B cell (primary cell): ENCODE data around the gene CTSO. TPM values are rescaled to one million over a fixed set of nuclear protein-coding genes. Genes with fewer than 3 reads are reported as not detected.

ENCODE experiments used
- ATAC-seq: fragments of 200-7000 bp; cut with Tn5 transposase; one replicate; pipeline ENCODE4 v1.10.0; 2021; ENCODE audit warnings: low read depth, mild to moderate bottlenecking, moderate number of reproducible peaks, moderate library complexity
- CTCF ChIA-PET: fragments of 350-600 bp; sonication (Branson Sonifier 250); formaldehyde crosslinking; loops from one replicate; lab custom pipeline; 2021; ENCODE audit warnings: antibody characterized with exemption, inconsistent platforms; lab: Charles Lee
- POLR2A ChIA-PET: fragments of 350-600 bp; sonication (Branson Sonifier 250); formaldehyde crosslinking; loops from one replicate; lab custom pipeline; 2021; ENCODE audit warnings: antibody characterized with exemption; lab: Charles Lee
- DNase-seq: peaks from one replicate; pipeline ENCODE4 v3.0.0; 2013
- H2AFZ ChIP-seq: 2 replicates; pipeline ENCODE4 v1.6.1; 2012; ENCODE audit warnings: mild to moderate bottlenecking, low read depth, low read length; ENCODE audit not compliant: insufficient read depth, poor library complexity, severe bottlenecking
- H3K27ac ChIP-seq, 2 donors: 1 replicate in 1 of 2; 2 replicates in 1 of 2; pipeline ENCODE4 v1.5.1; 2012 to 2013; ENCODE audit warnings: low read length in 2 of 2, mild to moderate bottlenecking in 2 of 2, moderate library complexity in 1 of 2
- H3K27me3 ChIP-seq, 4 experiments: fragments of 200-600 bp in 1 of 4; sonication (generic) in 1 of 4; replicated peaks in 1 of 4; 1 replicate in 2 of 4; 2 replicates in 2 of 4; pipeline versions ENCODE4 v1.6.1 to v1.7.0; 2013 to 2016; ENCODE audit warnings: low read length in 3 of 4, mild to moderate bottlenecking in 2 of 4, mixed read lengths in 1 of 4, moderate library complexity in 1 of 4; ENCODE audit not compliant: insufficient read depth in 4 of 4, control insufficient read depth in 3 of 4; ENCODE audit errors: control extremely low read depth in 1 of 4
- H3K36me3 ChIP-seq, 2 experiments: replicated peaks in 1 of 2; 1 replicate in 1 of 2; 2 replicates in 1 of 2; pipeline versions ENCODE4 v1.6.1 to v1.7.1; 2013; ENCODE audit warnings: low read length in 1 of 2; ENCODE audit not compliant: insufficient read depth in 2 of 2, control insufficient read depth in 1 of 2; ENCODE audit errors: control extremely low read depth in 1 of 2, extremely low read depth in 1 of 2
- H3K4me1 ChIP-seq, 2 donors: fragments of 200-600 bp in 1 of 2; sonication (generic) in 1 of 2; 1 replicate in 1 of 2; 2 replicates in 1 of 2; pipeline versions ENCODE4 v1.5.1 to v1.6.1; 2013 to 2017; ENCODE audit warnings: low read length in 2 of 2; ENCODE audit not compliant: control insufficient read depth in 2 of 2, insufficient read depth in 2 of 2
- H3K4me2 ChIP-seq: replicated peaks from 2 replicates; pipeline ENCODE3; 2012; ENCODE audit warnings: mild to moderate bottlenecking, low read depth, low read length; ENCODE audit not compliant: poor library complexity, severe bottlenecking
- H3K4me3 ChIP-seq, 5 experiments: fragments of 200-600 bp in 1 of 5; sonication (generic) in 1 of 5; 1 replicate in 3 of 5; 2 replicates in 2 of 5; pipeline versions ENCODE4 v1.5.1 to v1.7.0; 2011 to 2016; ENCODE audit warnings: low read length in 4 of 5, mild to moderate bottlenecking in 4 of 5, low read depth in 2 of 5, control low read depth in 1 of 5, moderate library complexity in 1 of 5; ENCODE audit not compliant: insufficient read depth in 1 of 5; ENCODE audit errors: control extremely low read depth in 1 of 5, extremely low read depth in 1 of 5
- H3K79me2 ChIP-seq: fragments of 200-600 bp; sonication (generic); one replicate; pipeline ENCODE4 v1.6.0; 2016; ENCODE audit warnings: low read length; ENCODE audit not compliant: control insufficient read depth, insufficient read depth
- H3K9ac ChIP-seq: fragments of 200-600 bp; sonication (generic); 2 replicates; pipeline ENCODE4 v1.6.1; 2017; ENCODE audit warnings: mild to moderate bottlenecking, low read length, moderate library complexity
- H3K9me3 ChIP-seq, 3 donors: one replicate each; pipeline versions ENCODE4 v1.6.1 to v1.7.1; 2013; ENCODE audit warnings: low read length in 2 of 3; ENCODE audit not compliant: control insufficient read depth in 2 of 3, insufficient read depth in 1 of 3; ENCODE audit errors: control extremely low read depth in 1 of 3
- H4K20me1 ChIP-seq: 2 replicates; pipeline ENCODE4 v1.6.0; 2012; ENCODE audit warnings: mild to moderate bottlenecking, low read length; ENCODE audit not compliant: insufficient read depth, control insufficient read depth, poor library complexity, severe bottlenecking
- H3K27ac Mint-ChIP-seq: one replicate; pipeline ENCODE4 v1.8.0; 2021; ENCODE audit warnings: mixed read lengths
- H3K27me3 Mint-ChIP-seq: one replicate; pipeline ENCODE4 v1.8.0; 2021; ENCODE audit warnings: mixed read lengths
- H3K4me1 Mint-ChIP-seq: one replicate; pipeline ENCODE4 v1.8.0; 2021; ENCODE audit warnings: mixed read lengths
- H3K4me3 Mint-ChIP-seq: one replicate; pipeline ENCODE4 v1.8.0; 2021; ENCODE audit warnings: mixed read lengths
- H3K9me3 Mint-ChIP-seq: one replicate; pipeline ENCODE4 v1.8.0; 2022; ENCODE audit warnings: mixed read lengths; ENCODE audit not compliant: insufficient read depth
- CTCF ChIP-seq: fragments of 200-600 bp; IDR thresholded peaks from one replicate; pipeline ENCODE4 v1.8.0; 2022; ENCODE audit warnings: antibody characterized with exemption, mild to moderate bottlenecking
- EZH2 ChIP-seq: IDR thresholded peaks from 2 replicates; pipeline ENCODE4 v1.6.1; 2012; ENCODE audit warnings: borderline replicate concordance, low read depth, mild to moderate bottlenecking, moderate library complexity, low read length; ENCODE audit not compliant: insufficient read depth, poor library complexity, severe bottlenecking
- WGBS: methylation state at CpG from one replicate; pipeline ENCODE4 v1.1.5; 2013; ENCODE audit warnings: missing lambda C conversion rate; ENCODE audit not compliant: insufficient coverage; 5-methylcytosine and 5-hydroxymethylcytosine counted together
- intact Hi-C: fragments of 100-400 bp; cut with micrococcal nuclease; formaldehyde crosslinking; loops from one replicate; pipeline ENCODE4 v1.10.0; 2022
- polyA plus RNA-seq: library from polyadenylated mRNA; depleted of rRNA; stranded (reverse); fragments of >200 nt; gene quantifications from 2 replicates; pipeline ENCODE4 v1.2.3, GENCODE V29; 2012
- total RNA-seq, 2 donors: library from RNA; stranded (reverse); fragments of 120-200 nt in 1 of 2; gene quantifications; 1 replicate in 1 of 2; 2 replicates in 1 of 2; pipeline versions ENCODE4 v1.2.3 to v1.2.4, GENCODE V29; 2013 to 2022

Gene CTSO
- total and polyA plus RNA-seq, 2 donors (not counting 1 experiment from before 2014, with no cell fraction given): 8.5 to 15.5 TPM

- Histone ChIP-seq H3K27me3 (no peaks in the 10 kb centered on the region), H3K4me2 (no peak overlapping the region), H3K4me3 (no peak overlapping the region), H3K27ac (no peak overlapping the region), H4K20me1 (no peaks in the 10 kb centered on the region), H2AFZ (no peak overlapping the region), H3K36me3 (peaks cover 0 to 10% of the 10 kb centered on the region in 2 experiments), H3K9me3 (no peaks in the 10 kb centered on the region), H3K4me1 (no peaks in the 10 kb centered on the region), H3K9ac (no peak overlapping the region), H3K79me2 (no peaks in the 10 kb centered on the region)
- TF ChIP-seq EZH2 (no peak), CTCF (no peak)
- Mint-ChIP-seq H3K4me3 (no peak overlapping the region), H3K4me1 (no peaks in the 10 kb centered on the region), H3K27me3 (no peaks in the 10 kb centered on the region), H3K27ac (no peak overlapping the region), H3K9me3 (peaks cover 4% of the 10 kb centered on the region)
- CTCF ChIA-PET: no interaction called here
- ATAC-seq (no peak), DNase-seq (no peak)
- WGBS: 100% methylated on average over 1 of the region's 1 CpG
- intact Hi-C loops: no loop called here
- POLR2A ChIA-PET: no interaction called here
Measured at GRCh38 chr4:155921597-155921996, 32.1 kb downstream of the CTSO start.

GRCh38 chr4:155914782-155915181, 38.9 kb downstream of the CTSO start:
- no peaks in the 10 kb centered on the region for H3K27me3 Mint-ChIP-seq
- H3K27me3 ChIP-seq: no peaks in the 10 kb centered on the region
- no peaks in the 10 kb centered on the region for H3K79me2 ChIP-seq
- H2AFZ ChIP-seq: no peak overlapping the region
- no peak overlapping the region for H3K27ac Mint-ChIP-seq
- WGBS: no CpG with 5 or more reads among the region's 5 CpGs
- ATAC-seq: no peak
- H3K9ac ChIP-seq: no peak overlapping the region
- no peak overlapping the region for H3K4me2 ChIP-seq
- no peaks in the 10 kb centered on the region for H3K9me3 ChIP-seq
- no peak overlapping the region for H3K4me3 ChIP-seq
- H3K9me3 Mint-ChIP-seq: no peaks in the 10 kb centered on the region
- H3K4me1 Mint-ChIP-seq: no peaks in the 10 kb centered on the region
- no peak overlapping the region for H3K4me3 Mint-ChIP-seq
- POLR2A ChIA-PET: no interaction called here
- CTCF ChIA-PET: no interaction called here
- no peak overlapping the region for H3K27ac ChIP-seq
- H3K36me3 ChIP-seq: no peaks in the 10 kb centered on the region
- DNase-seq: no peak
- TF ChIP-seq EZH2 (no peak), CTCF (no peak)
- H3K4me1 ChIP-seq: no peaks in the 10 kb centered on the region
- intact Hi-C loops: no loop called here
- H4K20me1 ChIP-seq: no peaks in the 10 kb centered on the region
